Measurements from ENCODE around the gene WHRN. TPM values are rescaled to one million over a fixed set of nuclear protein-coding genes. Genes with fewer than 3 reads are reported as not detected.
A peak's percentile ranks its signal among the peaks of the same experiment; 100 is the strongest.

WHRN gene
- total and polyA plus RNA-seq, 2 donors (not counting 1 experiment from before 2014, with no cell fraction given) = 19.4 to 95.7 TPM

DNA sequence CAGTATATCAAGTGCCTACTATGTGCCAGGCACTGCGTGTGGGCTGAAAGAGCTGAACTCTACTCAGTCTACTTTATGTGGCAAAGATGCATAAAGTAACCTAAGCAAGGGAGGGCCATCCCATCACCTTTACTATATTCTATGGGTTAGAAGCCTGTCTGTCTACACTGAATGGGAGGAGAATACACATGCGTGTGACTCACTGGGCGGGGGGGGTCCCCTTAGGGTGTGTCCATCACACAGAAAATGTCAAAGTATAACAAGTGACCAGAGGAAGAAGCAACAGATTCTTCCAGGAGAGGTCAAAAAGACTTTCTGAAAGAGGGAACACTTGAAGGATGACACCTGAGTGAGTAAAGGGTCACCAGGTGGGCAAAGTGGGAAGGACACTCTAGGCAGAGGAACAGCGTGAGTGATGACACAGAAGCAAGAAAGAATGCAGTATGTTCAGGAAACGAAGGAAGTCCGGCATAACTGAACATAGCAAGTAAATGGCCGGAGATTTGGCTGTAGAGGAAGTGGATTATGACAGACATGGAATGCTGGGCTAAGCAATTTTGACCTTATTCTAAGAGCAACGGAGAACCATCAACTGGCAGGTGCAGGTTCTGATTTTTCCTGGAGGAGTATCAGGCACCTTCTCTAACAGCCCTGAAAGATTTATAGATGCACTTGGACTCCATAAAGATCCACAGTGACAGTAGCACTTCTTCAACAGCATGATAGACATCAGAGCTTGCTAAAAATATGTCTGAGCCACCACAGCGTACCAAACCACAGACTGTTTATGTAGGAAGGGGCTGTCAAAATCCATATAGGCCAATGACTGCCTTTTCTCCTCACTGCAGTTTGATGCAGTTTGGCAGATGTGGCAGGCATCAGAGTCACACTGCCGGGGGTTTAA, 8.0 kb upstream of the WHRN start:
- intact Hi-C loops (cut with micrococcal nuclease) = no loop called here
- Histone ChIP-seq H3K36me3 (replicated peaks in 1 of 2; ENCODE audit: control extremely low read depth in 1 of 2, control insufficient read depth in 1 of 2, extremely low read depth in 1 of 2, insufficient read depth in 2 of 2, low read length in 1 of 2) (no peaks in the 10 kb centered on the region), H3K27ac (ENCODE audit: low read length in 2 of 2) (no peak overlapping the region), H3K4me3 (ENCODE audit: control extremely low read depth in 1 of 5, extremely low read depth in 1 of 5, insufficient read depth in 1 of 5, low read depth in 2 of 5, low read length in 4 of 5) (no peak overlapping the region), H4K20me1 (ENCODE audit: control insufficient read depth, insufficient read depth, low read length, poor library complexity, severe bottlenecking) (no peaks in the 10 kb centered on the region), H2AFZ (ENCODE audit: insufficient read depth, low read depth, low read length, poor library complexity, severe bottlenecking) (no peak overlapping the region), H3K4me2 (replicated peaks; ENCODE audit: low read depth, low read length, poor library complexity, severe bottlenecking) (peak overlapping the region; percentile 6), H3K9ac (ENCODE audit: low read length) (no peak overlapping the region), H3K79me2 (ENCODE audit: control insufficient read depth, insufficient read depth, low read length) (no peaks in the 10 kb centered on the region), H3K4me1 (ENCODE audit: control insufficient read depth in 2 of 2, insufficient read depth in 2 of 2, low read length in 2 of 2) (peaks cover 12 to 13% of the 10 kb centered on the region in 2 donors), H3K27me3 (replicated peaks in 1 of 4; ENCODE audit: control extremely low read depth in 1 of 4, control insufficient read depth in 3 of 4, insufficient read depth in 4 of 4, low read length in 3 of 4) (peaks cover 0 to 5% (median 4%) of the 10 kb centered on the region in 4 experiments), H3K9me3 (ENCODE audit: control extremely low read depth in 1 of 3, control insufficient read depth in 2 of 3, insufficient read depth in 1 of 3, low read length in 2 of 3) (no peaks in the 10 kb centered on the region)
- Mint-ChIP-seq H3K27ac (no peak overlapping the region), H3K9me3 (ENCODE audit: insufficient read depth) (no peaks in the 10 kb centered on the region), H3K4me3 (no peak overlapping the region), H3K27me3 (peaks cover 33% of the 10 kb centered on the region), H3K4me1 (peaks cover 16% of the 10 kb centered on the region)
- TF ChIP-seq, protein P1, sequence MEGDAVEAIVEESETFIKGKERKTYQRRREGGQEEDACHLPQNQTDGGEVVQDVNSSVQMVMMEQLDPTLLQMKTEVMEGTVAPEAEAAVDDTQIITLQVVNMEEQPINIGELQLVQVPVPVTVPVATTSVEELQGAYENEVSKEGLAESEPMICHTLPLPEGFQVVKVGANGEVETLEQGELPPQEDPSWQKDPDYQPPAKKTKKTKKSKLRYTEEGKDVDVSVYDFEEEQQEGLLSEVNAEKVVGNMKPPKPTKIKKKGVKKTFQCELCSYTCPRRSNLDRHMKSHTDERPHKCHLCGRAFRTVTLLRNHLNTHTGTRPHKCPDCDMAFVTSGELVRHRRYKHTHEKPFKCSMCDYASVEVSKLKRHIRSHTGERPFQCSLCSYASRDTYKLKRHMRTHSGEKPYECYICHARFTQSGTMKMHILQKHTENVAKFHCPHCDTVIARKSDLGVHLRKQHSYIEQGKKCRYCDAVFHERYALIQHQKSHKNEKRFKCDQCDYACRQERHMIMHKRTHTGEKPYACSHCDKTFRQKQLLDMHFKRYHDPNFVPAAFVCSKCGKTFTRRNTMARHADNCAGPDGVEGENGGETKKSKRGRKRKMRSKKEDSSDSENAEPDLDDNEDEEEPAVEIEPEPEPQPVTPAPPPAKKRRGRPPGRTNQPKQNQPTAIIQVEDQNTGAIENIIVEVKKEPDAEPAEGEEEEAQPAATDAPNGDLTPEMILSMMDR (IDR thresholded peaks at IDR 0.05) = no peak
- no peak for TF ChIP-seq EZH2 (IDR thresholded peaks at IDR 0.05; ENCODE audit: borderline replicate concordance, insufficient read depth, low read depth, low read length, poor library complexity, severe bottlenecking)
- DNase-seq (no peak), ATAC-seq (ENCODE audit: low read depth) (peak; percentile 28)
- ChIA-PET POLR2A (no interaction called here), CTCF (interaction anchor here (1.2 to 2.4 kb wide), 3 partner anchors 79 to 140 kb away, joined by 3 to 6 read pairs (median 4); no protein-coding TSS in a partner anchor)
- 39% methylated on average over 8 of the region's 10 CpGs for WGBS (ENCODE audit: insufficient coverage)
